K562 (cell line): Measurements from ENCODE around the gene CD300LD. TPM values are rescaled to one million over a fixed set of nuclear protein-coding genes. Genes with fewer than 3 reads are reported as not detected.

ENCODE experiments used
- ATAC-seq: fragments of 200-7000 bp; cut with Tn5 transposase; 3 replicates; pipeline ENCODE4 v1.9.1; 2020; ENCODE audit warnings: moderate library complexity
- BruUV-seq: library from RNA; stranded (reverse); fragments of 400-500 nt; replicated peaks from 2 replicates; lab custom pipeline; 2021; lab: Mats Ljungman, UMichigan
- CTCF ChIA-PET: fragments of 300-600 bp; formaldehyde crosslinking; extraction: SDS; loops from one replicate; lab custom pipeline; 2021; ENCODE audit warnings: low intra/inter-chr PET ratio; lab: Yijun Ruan, JAX
- POLR2A ChIA-PET: fragments of 300-600, 350-650 bp; sonication (Branson Sonifier 250); formaldehyde crosslinking; extraction: SDS; loops from one replicate; lab custom pipeline; 2021; ENCODE audit warnings: antibody characterized with exemption, inconsistent platforms; lab: Yijun Ruan, JAX
- DNase-seq, 4 experiments: peaks; one replicate each; pipeline versions ENCODE4 v3.0.0 to v3.0.0-alpha.2; 2011 to 2018; ENCODE audit warnings: low spot score in 3 of 4, mixed read lengths in 3 of 4; ENCODE audit errors: extremely low read depth in 1 of 4
- FAIRE-seq: peaks from 2 replicates; lab custom pipeline; 2011; peaks lifted over from hg19 to GRCh38; lab: Jason Lieb, UNC
- H2AFZ ChIP-seq: 2 replicates; pipeline ENCODE4 v1.6.0; 2011; ENCODE audit warnings: low read depth, low read length, control low read depth, inconsistent platforms
- H3K27ac ChIP-seq: fragments of 200-600 bp; 3 replicates; pipeline ENCODE4 v1.8.0; 2011; ENCODE audit warnings: low read depth, mild to moderate bottlenecking, control low read depth, inconsistent platforms, low read length, moderate library complexity, mixed read lengths; ENCODE audit errors: extremely low read depth
- H3K27me3 ChIP-seq, 2 experiments: fragments of 300-600 bp in 1 of 2; 2 replicates in 1 of 2; 3 replicates in 1 of 2; pipeline versions ENCODE4 v1.6.0 to v1.8.0; 2011; ENCODE audit warnings: inconsistent platforms in 2 of 2, low read length in 2 of 2, mild to moderate bottlenecking in 1 of 2, mixed read lengths in 1 of 2, moderate library complexity in 1 of 2; ENCODE audit not compliant: control insufficient read depth in 2 of 2, insufficient read depth in 2 of 2
- H3K36me3 ChIP-seq: fragments of 300-600 bp; 3 replicates; pipeline ENCODE4 v1.8.0; 2011; ENCODE audit warnings: mild to moderate bottlenecking, low read length, inconsistent platforms; ENCODE audit not compliant: control insufficient read depth, insufficient read depth
- H3K4me1 ChIP-seq, 2 experiments: fragments of 200-600 bp in 1 of 2; replicated peaks in 1 of 2; 2 replicates in 1 of 2; 3 replicates in 1 of 2; pipeline versions ENCODE4 v1.5.1 to v1.8.0; 2011; ENCODE audit warnings: inconsistent platforms in 2 of 2, low read length in 2 of 2, mild to moderate bottlenecking in 1 of 2, mixed read lengths in 1 of 2, moderate library complexity in 1 of 2; ENCODE audit not compliant: control insufficient read depth in 2 of 2, insufficient read depth in 2 of 2
- H3K4me2 ChIP-seq: 2 replicates; pipeline ENCODE4 v1.6.1; 2011; ENCODE audit warnings: low read length, control low read depth, inconsistent platforms, mixed read lengths; ENCODE audit not compliant: insufficient read depth
- H3K4me3 ChIP-seq: fragments of 200-600 bp; sonication (generic), shearing (Covaris generic); 2 replicates; pipeline ENCODE4 v1.5.1; 2016; ENCODE audit warnings: control low read depth, inconsistent platforms
- H3K79me2 ChIP-seq: fragments of 200-600 bp; 3 replicates; pipeline ENCODE4 v1.8.0; 2011; ENCODE audit warnings: low read length, inconsistent platforms; ENCODE audit not compliant: control insufficient read depth, insufficient read depth
- H3K9ac ChIP-seq, 2 experiments: 2 replicates each; pipeline versions ENCODE4 v1.6.0 to v1.6.1; 2011; ENCODE audit warnings: low read depth in 2 of 2, low read length in 2 of 2, control low read depth in 1 of 2, inconsistent platforms in 1 of 2, mild to moderate bottlenecking in 1 of 2, mixed read lengths in 1 of 2; ENCODE audit not compliant: insufficient read depth in 1 of 2
- H3K9me1 ChIP-seq: one replicate; pipeline ENCODE4 v1.6.0; 2011; ENCODE audit warnings: inconsistent platforms, mild to moderate bottlenecking, low read length, moderate library complexity; ENCODE audit not compliant: control insufficient read depth, insufficient read depth
- H3K9me3 ChIP-seq: replicated peaks from 2 replicates; pipeline ENCODE4 v1.5.1; 2011; ENCODE audit warnings: low read depth, low read length, inconsistent platforms; ENCODE audit not compliant: control insufficient read depth, insufficient read depth
- H4K20me1 ChIP-seq: replicated peaks from 2 replicates; pipeline ENCODE4 v1.6.1; 2011; ENCODE audit warnings: low read length, inconsistent platforms, mixed read lengths; ENCODE audit not compliant: control insufficient read depth, insufficient read depth
- ARHGAP35 ChIP-seq: fragments of 450-650 bp; IDR thresholded peaks from 2 replicates; pipeline ENCODE4 v1.6.1; 2018; ENCODE audit not compliant: partially characterized antibody
- CUX1 ChIP-seq: fragments of 200-800 bp; sonication (Bioruptor generic); IDR thresholded peaks from 2 replicates; pipeline ENCODE4 v1.6.1; 2016; ENCODE audit warnings: missing genetic modification characterization, missing compliant biosample characterization
- FOXA1 ChIP-seq: fragments of 450-650 bp; IDR thresholded peaks from 2 replicates; pipeline ENCODE4 v1.6.1; 2016; ENCODE audit warnings: mild to moderate bottlenecking, borderline replicate concordance
- HDAC3 ChIP-seq: fragments of 450-650 bp; IDR thresholded peaks from 2 replicates; pipeline ENCODE4 v1.6.1; 2018; ENCODE audit warnings: borderline replicate concordance, mild to moderate bottlenecking, moderate library complexity; ENCODE audit not compliant: partially characterized antibody
- HNRNPUL1 ChIP-seq: fragments of 200-400 bp; formaldehyde crosslinking; IDR thresholded peaks from 2 replicates; pipeline ENCODE4 v1.6.1; 2017; ENCODE audit warnings: low read length
- LCOR ChIP-seq: sonication (generic); formaldehyde crosslinking; IDR thresholded peaks from 2 replicates; pipeline ENCODE4 v1.8.0; 2022; ENCODE audit warnings: mild to moderate bottlenecking, missing genetic modification reagents
- RBM34 ChIP-seq: fragments of 200-400 bp; formaldehyde crosslinking; IDR thresholded peaks from 2 replicates; pipeline ENCODE4 v1.6.1; 2018; ENCODE audit warnings: low read length, borderline replicate concordance; ENCODE audit not compliant: insufficient read depth
- SP1 ChIP-seq: sonication (generic); formaldehyde crosslinking; IDR thresholded peaks from 2 replicates; pipeline ENCODE4 v1.8.1; 2022; ENCODE audit warnings: mild to moderate bottlenecking, missing genetic modification reagents
- TAF1 ChIP-seq: IDR thresholded peaks from 2 replicates; pipeline ENCODE4 v1.6.1; 2011; ENCODE audit warnings: mild to moderate bottlenecking, low read length, moderate library complexity; ENCODE audit not compliant: insufficient read depth, control insufficient read depth, severe bottlenecking; ENCODE audit errors: extremely low read depth
- ZNF224 ChIP-seq: sonication (generic); formaldehyde crosslinking; IDR thresholded peaks from 2 replicates; pipeline ENCODE4 v1.8.0; 2022; ENCODE audit warnings: mild to moderate bottlenecking, missing genetic modification reagents
- ZNF444 ChIP-seq: fragments of 250-450 bp; sonication (Bioruptor Pico); IDR thresholded peaks from 2 replicates; pipeline ENCODE4 v1.4.0; 2020; ENCODE audit warnings: mild to moderate bottlenecking, moderate library complexity
- WGBS: fragments of 100-300 bp; shearing (Covaris generic); methylation state at CpG from one replicate; pipeline ENCODE4 v1.1.6; 2016; ENCODE audit warnings: low coverage, mixed read lengths; ENCODE audit not compliant: insufficient coverage; ENCODE audit errors: missing lambda C conversion rate; 5-methylcytosine and 5-hydroxymethylcytosine counted together
- in situ Hi-C: fragments of 300-500 bp; cut with MboI; formaldehyde crosslinking; loops from 4 replicates; pipeline ENCODE4 v1.15.0; 2018; ENCODE audit warnings: inconsistent platforms, mixed read lengths
- intact Hi-C: fragments of 100-400 bp; cut with micrococcal nuclease; formaldehyde crosslinking; loops from 2 replicates; pipeline ENCODE4 v1.14.2; 2022
- polyA plus RNA-seq, 8 experiments: library from polyadenylated mRNA; depleted of rRNA in 4 of 8; stranded (reverse) in 5 of 8; unstranded in 3 of 8; fragments of >200 nt; fragmentation: Nextera tagmentation in 2 of 8; fragmentation: Illumina TruSeq in 1 of 8; extraction: Ambion mirVana in 2 of 8; extraction: Trizol in 1 of 8; gene quantifications; 2 replicates each; pipeline versions ENCODE4 v1.2.1 to v1.2.3, GENCODE V29; 2011 to 2014; ENCODE audit warnings: inconsistent platforms in 1 of 8, missing spikeins in 1 of 8
- total RNA-seq, 7 experiments: library from RNA; depleted of rRNA in 6 of 7; stranded (reverse); fragments of >200 nt in 6 of 7; fragmentation: Illumina TruSeq in 2 of 7; extraction: Trizol in 2 of 7; gene quantifications; 2 replicates each; pipeline versions ENCODE4 v1.2.1 to v1.2.3, GENCODE V29; 2011 to 2021; ENCODE audit warnings: low replicate concordance in 1 of 7
- TF ChIP-seq, protein P1 (sequence below): fragments of 250-450 bp; sonication (Bioruptor Pico); IDR thresholded peaks from 2 replicates; pipeline ENCODE4 v1.5.0; 2021

Gene CD300LD
- total and polyA plus RNA-seq, 9 of the 15 experiments (the other 6 are each of a cell fraction or from before 2014, with no cell fraction given) = not detected

DNA sequence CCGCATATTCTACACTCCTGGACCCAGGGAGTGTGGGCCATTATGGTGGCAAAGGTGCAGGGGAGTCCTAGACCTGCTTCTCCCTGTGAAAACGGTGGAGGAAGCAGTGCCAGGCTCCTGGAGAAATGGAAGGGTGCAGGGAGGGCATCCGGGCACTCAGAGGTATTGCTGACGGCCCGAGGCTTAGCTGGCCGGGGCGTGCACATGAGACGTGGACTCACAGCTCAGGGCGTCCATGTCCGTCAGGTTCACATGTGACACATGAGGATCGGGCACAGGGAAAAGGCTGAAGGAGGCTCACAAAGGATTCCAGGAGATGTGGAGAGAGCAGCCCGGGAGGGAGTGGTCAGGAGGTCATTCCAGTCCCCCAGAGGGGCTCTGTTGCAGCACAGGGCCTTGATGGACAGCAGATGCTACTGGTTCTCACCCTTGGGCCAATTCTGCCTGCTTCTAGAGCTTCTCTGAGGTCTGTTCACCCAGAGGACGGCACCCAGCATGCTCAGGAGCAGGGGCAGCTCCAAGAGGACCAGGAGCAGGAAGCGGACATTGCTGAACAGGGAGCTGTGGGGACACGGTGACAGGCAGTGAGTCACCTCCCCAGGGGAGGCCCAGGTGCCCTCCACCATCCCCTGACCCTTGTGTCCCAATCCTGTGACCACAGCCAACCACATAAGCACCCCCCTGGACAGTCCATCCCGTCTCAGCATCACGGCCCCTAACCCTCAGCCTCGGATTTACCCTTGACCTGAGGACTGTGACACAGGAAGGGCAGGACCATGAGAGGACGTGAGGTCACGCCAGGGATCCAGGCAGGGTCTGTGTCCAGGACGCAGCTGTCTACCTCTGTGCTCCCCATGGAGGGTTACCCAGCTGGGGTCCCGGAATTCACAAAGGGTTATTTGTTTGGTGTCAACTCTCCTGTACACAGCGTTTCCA lies 50.6 kb downstream of the CD300LD start (continued):
- no peak for TF ChIP-seq ZNF224
- TF ChIP-seq HNRNPUL1 = no peak

DNA sequence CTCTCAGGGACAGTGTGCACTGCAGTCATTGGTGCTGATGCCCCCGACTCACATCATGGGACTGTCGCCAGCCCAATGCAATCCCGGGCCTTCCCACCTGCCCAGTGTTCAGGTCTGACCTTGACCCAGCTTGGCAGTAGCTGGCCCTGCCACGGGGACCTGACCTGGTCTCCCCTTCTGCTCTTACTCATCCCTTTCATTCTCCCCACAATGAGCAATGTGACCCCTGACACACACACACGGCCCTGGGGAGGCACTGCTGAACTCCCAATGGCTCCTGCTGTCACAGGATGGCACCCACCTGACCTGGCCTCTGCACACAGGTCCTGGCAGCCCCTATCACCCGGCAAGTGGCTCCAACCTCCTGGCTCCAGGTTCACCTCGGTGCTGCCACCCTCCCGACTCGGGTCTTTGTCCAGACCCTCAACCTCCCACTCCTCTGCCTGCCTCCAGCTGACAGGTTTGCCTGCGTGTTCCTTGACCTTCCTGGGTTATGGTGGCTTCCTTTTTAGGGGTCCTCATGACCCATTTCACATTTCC lies 52.7 kb downstream of the CD300LD start:
- H3K4me1 ChIP-seq = no peaks in the 10 kb centered on the region
- in situ Hi-C loops (no loop called here), intact Hi-C loops (no loop called here)
- H3K9me3 ChIP-seq = no peaks in the 10 kb centered on the region
- H3K27ac ChIP-seq = no peak overlapping the region
- no peak overlapping the region for H3K4me3 ChIP-seq
- BruUV-seq = no TSS peak
- H3K79me2 ChIP-seq = no peaks in the 10 kb centered on the region
- no peaks in the 10 kb centered on the region for H3K9me1 ChIP-seq
- CTCF ChIA-PET = no interaction called here
- DNase-seq (no peak), FAIRE-seq (no peak), ATAC-seq (no peak)
- 0% methylated on average over 10 of the region's 10 CpGs for WGBS
- no peak overlapping the region for H2AFZ ChIP-seq
- H4K20me1 ChIP-seq = no peaks in the 10 kb centered on the region; the same call in 1 of the 2 replicates
- no peak overlapping the region for H3K4me2 ChIP-seq
- H3K36me3 ChIP-seq = no peaks in the 10 kb centered on the region
- no peak overlapping the region for H3K9ac ChIP-seq
- POLR2A ChIA-PET = interaction anchor here (0.5 kb wide), 1 partner anchor 203 kb away, joined by 3 read pairs; no protein-coding TSS in a partner anchor
- peaks cover 0 to 55% of the 10 kb centered on the region in 2 experiments; a peak in 3 of 5 replicates for H3K27me3 ChIP-seq
- no peak for TF ChIP-seq HDAC3
- no peak for TF ChIP-seq ARHGAP35
- TF ChIP-seq SP1 (CRISPR knock-in tag) = no peak
- TF ChIP-seq ZNF444 (CRISPR knock-in tag) = no peak
- TF ChIP-seq FOXA1 = no peak
- no peak for TF ChIP-seq TAF1
- TF ChIP-seq, protein P1, sequence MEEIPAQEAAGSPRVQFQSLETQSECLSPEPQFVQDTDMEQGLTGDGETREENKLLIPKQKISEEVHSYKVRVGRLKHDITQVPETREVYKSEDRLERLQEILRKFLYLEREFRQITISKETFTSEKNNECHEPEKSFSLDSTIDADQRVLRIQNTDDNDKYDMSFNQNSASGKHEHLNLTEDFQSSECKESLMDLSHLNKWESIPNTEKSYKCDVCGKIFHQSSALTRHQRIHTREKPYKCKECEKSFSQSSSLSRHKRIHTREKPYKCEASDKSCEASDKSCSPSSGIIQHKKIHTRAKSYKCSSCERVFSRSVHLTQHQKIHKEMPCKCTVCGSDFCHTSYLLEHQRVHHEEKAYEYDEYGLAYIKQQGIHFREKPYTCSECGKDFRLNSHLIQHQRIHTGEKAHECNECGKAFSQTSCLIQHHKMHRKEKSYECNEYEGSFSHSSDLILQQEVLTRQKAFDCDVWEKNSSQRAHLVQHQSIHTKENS (CRISPR knock-in tag) = no peak
- TF ChIP-seq CUX1 (CRISPR knock-in tag) = no peak
- TF ChIP-seq LCOR (CRISPR knock-in tag) = no peak
- no peak for TF ChIP-seq RBM34
